H1 (cell line): ENCODE data around the gene TRIM68. TPM values are rescaled to one million over a fixed set of nuclear protein-coding genes. Genes with fewer than 3 reads are reported as not detected.

Experiments
- CTCF ChIA-PET: fragments of 300-600 bp; sonication (Branson Sonifier 250); formaldehyde crosslinking; loops from one replicate; lab custom pipeline; 2021; ENCODE audit not compliant: partially characterized antibody; lab: Charles Lee
- POLR2A ChIA-PET: fragments of 300-600 bp; sonication (Branson Sonifier 250); formaldehyde crosslinking; loops from one replicate; lab custom pipeline; 2021; ENCODE audit warnings: inconsistent platforms; ENCODE audit not compliant: partially characterized antibody; lab: Charles Lee
- DNase-seq, 2 experiments: peaks; one replicate each; pipeline versions ENCODE4 v3.0.0 to v3.0.0-alpha.2; 2010 to 2022; ENCODE audit warnings: low spot score in 2 of 2, low read depth in 1 of 2, mixed read lengths in 1 of 2
- FAIRE-seq: peaks from 2 replicates; lab custom pipeline; 2011; peaks lifted over from hg19 to GRCh38; lab: Jason Lieb, UNC
- H2AFZ ChIP-seq: 2 replicates; pipeline ENCODE4 v1.8.1; 2012; ENCODE audit warnings: low read length, inconsistent platforms
- H2AK5ac ChIP-seq: 2 replicates; pipeline ENCODE4 v1.6.1; 2013; ENCODE audit warnings: low read depth, low read length
- H2BK120ac ChIP-seq: replicated peaks from 2 replicates; pipeline ENCODE3; 2013; ENCODE audit warnings: low read depth, low read length, inconsistent platforms
- H2BK12ac ChIP-seq: 2 replicates; pipeline ENCODE4 v1.6.1; 2013; ENCODE audit warnings: low read depth, low read length
- H2BK15ac ChIP-seq: 2 replicates; pipeline ENCODE4 v1.6.1; 2013; ENCODE audit warnings: low read length
- H2BK20ac ChIP-seq: 2 replicates; pipeline ENCODE4 v1.6.1; 2013; ENCODE audit warnings: low read length
- H2BK5ac ChIP-seq: 2 replicates; pipeline ENCODE4 v1.6.1; 2013; ENCODE audit warnings: low read depth, low read length
- H3K14ac ChIP-seq: 2 replicates; pipeline ENCODE4 v1.6.1; 2013; ENCODE audit warnings: inconsistent platforms; ENCODE audit not compliant: insufficient read length
- H3K18ac ChIP-seq: 2 replicates; pipeline ENCODE4 v1.6.1; 2013; ENCODE audit warnings: low read length; ENCODE audit errors: extremely low read depth
- H3K23ac ChIP-seq: 2 replicates; pipeline ENCODE4 v1.6.1; 2013; ENCODE audit warnings: inconsistent platforms; ENCODE audit not compliant: insufficient read length
- H3K23me2 ChIP-seq: 2 replicates; pipeline ENCODE4 v1.6.1; 2013; ENCODE audit warnings: low read depth, low read length
- H3K27ac ChIP-seq: 2 replicates; pipeline ENCODE4 v1.6.1; 2011; ENCODE audit warnings: low read depth, low read length, inconsistent platforms
- H3K27me3 ChIP-seq, 4 experiments: replicated peaks in 1 of 4; 1 replicate in 1 of 4; 2 replicates in 3 of 4; pipeline versions ENCODE4 v1.6.1 to v1.8.1; 2011 to 2013; ENCODE audit warnings: low read length in 3 of 4, mild to moderate bottlenecking in 3 of 4, inconsistent platforms in 2 of 4, mixed read lengths in 2 of 4, moderate library complexity in 1 of 4; ENCODE audit not compliant: control insufficient read depth in 3 of 4, insufficient read depth in 3 of 4; ENCODE audit errors: extremely low read depth in 1 of 4
- H3K36me3 ChIP-seq, 4 experiments: 2 replicates each; pipeline versions ENCODE4 v1.6.1 to v1.8.1; 2011 to 2013; ENCODE audit warnings: mild to moderate bottlenecking in 4 of 4, low read length in 3 of 4, moderate library complexity in 2 of 4, control low read depth in 1 of 4, inconsistent platforms in 1 of 4; ENCODE audit not compliant: insufficient read depth in 4 of 4, control insufficient read depth in 2 of 4
- H3K4ac ChIP-seq: replicated peaks from 2 replicates; pipeline ENCODE3; 2013; ENCODE audit warnings: low read length, low read depth, mixed read lengths, inconsistent platforms; ENCODE audit not compliant: insufficient read length
- H3K4me1 ChIP-seq, 4 experiments: replicated peaks in 1 of 4; 1 replicate in 1 of 4; 2 replicates in 3 of 4; pipeline versions ENCODE4 v1.6.1 to v1.8.1; 2011 to 2013; ENCODE audit warnings: low read length in 3 of 4, inconsistent platforms in 2 of 4, mixed read lengths in 1 of 4; ENCODE audit not compliant: insufficient read depth in 4 of 4, control insufficient read depth in 3 of 4
- H3K4me2 ChIP-seq, 2 experiments: 2 replicates each; pipeline versions ENCODE4 v1.6.1 to v1.8.1; 2011 to 2013; ENCODE audit warnings: low read depth in 2 of 2, low read length in 2 of 2, control low read depth in 1 of 2, inconsistent platforms in 1 of 2, mild to moderate bottlenecking in 1 of 2; ENCODE audit not compliant: insufficient read depth in 1 of 2
- H3K4me3 ChIP-seq, 4 experiments: fragments of 200-600, 300-600 bp in 1 of 4; sonication (generic), shearing (Covaris generic), sonication (Bioruptor Twin) in 1 of 4; 2 replicates each; pipeline versions ENCODE4 v1.5.1 to v1.8.1; 2011 to 2016; ENCODE audit warnings: low read length in 4 of 4, low read depth in 3 of 4, control low read depth in 2 of 4, inconsistent platforms in 2 of 4, mild to moderate bottlenecking in 2 of 4, mixed read lengths in 1 of 4, moderate library complexity in 1 of 4; ENCODE audit not compliant: insufficient read depth in 2 of 4; ENCODE audit errors: extremely low read depth in 1 of 4
- H3K56ac ChIP-seq: replicated peaks from 2 replicates; pipeline ENCODE3; 2013; ENCODE audit warnings: low read depth, mild to moderate bottlenecking, mixed read lengths, low read length, inconsistent platforms; ENCODE audit not compliant: insufficient read length
- H3K79me1 ChIP-seq: 2 replicates; pipeline ENCODE4 v1.6.1; 2013; ENCODE audit warnings: low read depth, low read length, control low read depth
- H3K79me2 ChIP-seq, 2 experiments: 2 replicates each; pipeline versions ENCODE4 v1.6.1 to v1.8.1; 2012 to 2013; ENCODE audit warnings: low read length in 2 of 2, mild to moderate bottlenecking in 2 of 2, inconsistent platforms in 1 of 2; ENCODE audit not compliant: insufficient read depth in 2 of 2, control insufficient read depth in 1 of 2
- H3K9ac ChIP-seq, 4 experiments: replicated peaks in 1 of 4; 1 replicate in 1 of 4; 2 replicates in 3 of 4; pipeline versions ENCODE4 v1.6.1 to v1.8.1; 2011 to 2013; ENCODE audit warnings: low read depth in 3 of 4, low read length in 3 of 4, control low read depth in 2 of 4, mild to moderate bottlenecking in 2 of 4, moderate library complexity in 2 of 4, inconsistent platforms in 1 of 4; ENCODE audit errors: extremely low read depth in 1 of 4
- H3K9me3 ChIP-seq, 2 experiments: 2 replicates each; pipeline versions ENCODE4 v1.6.1 to v1.8.1; 2012 to 2013; ENCODE audit warnings: mild to moderate bottlenecking in 2 of 2, moderate library complexity in 2 of 2, control low read depth in 1 of 2, inconsistent platforms in 1 of 2, low read depth in 1 of 2, low read length in 1 of 2, mixed read lengths in 1 of 2; ENCODE audit not compliant: insufficient read depth in 2 of 2
- H4K20me1 ChIP-seq, 2 experiments: replicated peaks in 1 of 2; 2 replicates each; pipeline versions ENCODE3 to v1.8.1; 2011 to 2013; ENCODE audit warnings: inconsistent platforms in 2 of 2, low read length in 2 of 2, mild to moderate bottlenecking in 1 of 2; ENCODE audit not compliant: insufficient read depth in 2 of 2, control insufficient read depth in 1 of 2
- H4K5ac ChIP-seq: 2 replicates; pipeline ENCODE4 v1.6.1; 2013; ENCODE audit warnings: low read length, low read depth, mixed read lengths, inconsistent platforms; ENCODE audit not compliant: insufficient read length
- H4K8ac ChIP-seq: 2 replicates; pipeline ENCODE4 v1.8.0; 2013; ENCODE audit warnings: mild to moderate bottlenecking, moderate library complexity, low read length, inconsistent platforms; ENCODE audit not compliant: insufficient read depth; ENCODE audit errors: extremely low read depth
- H4K91ac ChIP-seq: replicated peaks from 2 replicates; pipeline ENCODE3; 2013; ENCODE audit warnings: low read length, mixed read lengths, inconsistent platforms; ENCODE audit not compliant: insufficient read length
- RXRA ChIP-seq: IDR thresholded peaks from 2 replicates; pipeline ENCODE4 v1.6.1; 2011; ENCODE audit warnings: low read depth, mild to moderate bottlenecking, low read length, moderate library complexity; ENCODE audit not compliant: insufficient read depth
- SIX5 ChIP-seq: IDR thresholded peaks from 2 replicates; pipeline ENCODE4 v1.6.1; 2011; ENCODE audit warnings: mild to moderate bottlenecking, low read depth, low read length
- WGBS, 2 experiments: shearing (Covaris generic) in 1 of 2; methylation state at CpG; one replicate each; pipeline versions ENCODE4 v1.1.6 to v1.1.7; 2013 to 2015; ENCODE audit warnings: low lambda C conversion rate in 2 of 2, mixed read lengths in 2 of 2, inconsistent platforms in 1 of 2, low coverage in 1 of 2, missing lambda C conversion rate in 1 of 2; ENCODE audit not compliant: insufficient replicate concordance in 2 of 2, insufficient coverage in 1 of 2, insufficient read length in 1 of 2; ENCODE audit errors: extremely low coverage in 1 of 2, missing lambda C conversion rate in 1 of 2; 5-methylcytosine and 5-hydroxymethylcytosine counted together
- polyA plus RNA-seq, 7 experiments: library from polyadenylated mRNA; depleted of rRNA in 3 of 7; stranded (reverse) in 5 of 7; unstranded in 2 of 7; fragments of >200 nt in 5 of 7; fragments of 200-250 nt in 2 of 7; gene quantifications; 1 replicate in 5 of 7; 2 replicates in 1 of 7; 4 replicates in 1 of 7; pipeline versions ENCODE4 v1.2.1 to v1.2.3, GENCODE V29; 2011 to 2013; ENCODE audit warnings: missing spikeins in 2 of 7, mixed read lengths in 2 of 7
- total RNA-seq: library from RNA; stranded (reverse); fragmentation: NEBNext Ultra II Directional; extraction: Animal tissue kit (Norgen Biotek cat#: 25700); gene quantifications from 2 replicates; pipeline ENCODE4 v1.2.1, GENCODE V29; 2021

The TRIM68 gene
- total and polyA plus RNA-seq, 2 of the 8 experiments (the other 6 are each of a cell fraction or from before 2014, with no cell fraction given), result 3.4 to 5.7 TPM

DNA sequence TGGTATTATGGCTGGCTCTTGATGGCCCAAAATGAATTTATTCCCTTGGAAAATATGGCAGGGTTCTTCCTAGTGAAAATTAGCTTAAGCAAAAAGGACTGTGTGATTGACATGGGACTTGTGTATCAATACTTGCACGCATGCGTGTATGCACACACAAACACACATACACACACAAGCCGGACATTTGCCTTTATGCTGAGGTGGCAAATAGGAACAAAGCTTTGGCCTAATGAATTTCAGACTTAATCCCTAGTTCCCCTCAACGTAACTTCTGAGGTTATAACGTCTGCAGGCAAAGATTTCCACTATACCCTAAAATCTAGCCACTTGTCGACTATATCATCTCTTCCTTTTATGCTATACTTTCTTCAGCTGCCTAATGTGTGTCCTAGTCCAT lies 29.4 kb downstream of the TRIM68 start:
- H3K27ac ChIP-seq, result no peak overlapping the region
- no peak overlapping the region for H3K9ac ChIP-seq
- no peaks in the 10 kb centered on the region for H3K23me2 ChIP-seq
- no peaks in the 10 kb centered on the region for H3K79me1 ChIP-seq
- no peak overlapping the region for H4K91ac ChIP-seq
- H2BK5ac ChIP-seq, result no peak overlapping the region
- no peak overlapping the region for H3K14ac ChIP-seq
- no peak for DNase-seq
- no peak overlapping the region for H2BK12ac ChIP-seq
- H2AFZ ChIP-seq, result no peak overlapping the region
- WGBS, 2 experiments, result 98% methylated on average over 6 of the region's 6 CpGs; no CpG with 5 or more reads in 1 of the 2 experiments
- no peak for FAIRE-seq
- H3K4me2 ChIP-seq, result no peak overlapping the region
- no peaks in the 10 kb centered on the region for H3K27me3 ChIP-seq
- no peak overlapping the region for H3K18ac ChIP-seq
- H3K4me1 ChIP-seq, result no peaks in the 10 kb centered on the region; a peak in 1 of 7 replicates
- H3K79me2 ChIP-seq, result no peaks in the 10 kb centered on the region
- no peak overlapping the region for H3K56ac ChIP-seq
- no peaks in the 10 kb centered on the region for H3K36me3 ChIP-seq
- no peak overlapping the region for H2BK20ac ChIP-seq
- CTCF ChIA-PET, result interaction anchor here (0.8 to 5.3 kb wide), 4 partner anchors 9 to 391 kb away, joined by 3 to 20 read pairs (median 4); no protein-coding TSS in a partner anchor
- H3K4ac ChIP-seq, result no peak overlapping the region
- H3K4me3 ChIP-seq, result no peak overlapping the region
- no peak overlapping the region for H2AK5ac ChIP-seq
- H2BK120ac ChIP-seq, result no peak overlapping the region
- H3K23ac ChIP-seq, result no peak overlapping the region
- H3K9me3 ChIP-seq, result no peaks in the 10 kb centered on the region
- no peak overlapping the region for H2BK15ac ChIP-seq
- POLR2A ChIA-PET, result no interaction called here
- H4K20me1 ChIP-seq, result no peaks in the 10 kb centered on the region
- H4K8ac ChIP-seq, result no peak overlapping the region
- TF ChIP-seq SIX5 (no peak), RXRA (no peak)
- no peak overlapping the region for H4K5ac ChIP-seq
